ENCODE results near the gene TMPRSS11F.

TMPRSS11F gene

GRCh38 chr4:68079928-68080327, 49.7 kb downstream of the TMPRSS11F start:
- Histone ChIP-seq H3K9me2 (replicated peaks; ENCODE audit: insufficient read depth, low read length) (no peaks in the 10 kb centered on the region), H3K79me2 (ENCODE audit: insufficient read depth, low read length) (no peaks in the 10 kb centered on the region), H3K27ac (ENCODE audit: low read depth, low read length) (no peak overlapping the region), H3K4me2 (ENCODE audit: low read depth, low read length, poor library complexity, severe bottlenecking) (no peak overlapping the region), H2AFZ (ENCODE audit: low read depth, low read length, severe bottlenecking) (no peak overlapping the region), H3K36me3 (ENCODE audit: low read length) (no peaks in the 10 kb centered on the region), H3K27me3 (ENCODE audit: low read length) (no peaks in the 10 kb centered on the region), H3K9ac (ENCODE audit: low read length) (no peak overlapping the region), H3K4me3 (ENCODE audit: insufficient read depth, low read length, poor library complexity, severe bottlenecking) (no peak overlapping the region), H4K20me1 (ENCODE audit: low read depth, low read length) (no peaks in the 10 kb centered on the region), H3K9me3 (ENCODE audit: insufficient read depth, low read length) (no peaks in the 10 kb centered on the region), H3F3A (ENCODE audit: insufficient read depth) (no peaks in the 10 kb centered on the region)
- no peak for TF ChIP-seq CTCF (IDR thresholded peaks at IDR 0.05; ENCODE audit: insufficient read depth, low read length, poor library complexity, severe bottlenecking)
- no peak for TF ChIP-seq EZH2phosphoT487 (conservative IDR thresholded peaks at IDR 0.05; ENCODE audit: low read length)

GRCh38 chr4:68077737-68078136, 51.9 kb downstream of the TMPRSS11F start:
- Histone ChIP-seq H2AFZ (ENCODE audit: low read depth, low read length, severe bottlenecking) (no peak overlapping the region), H4K20me1 (ENCODE audit: low read depth, low read length) (no peaks in the 10 kb centered on the region)

GRCh38 chr4:68077301-68077700, 52.4 kb downstream of the TMPRSS11F start:
- Histone ChIP-seq H3K4me2 (ENCODE audit: low read depth, low read length, poor library complexity, severe bottlenecking) (no peak overlapping the region), H3K79me2 (ENCODE audit: insufficient read depth, low read length) (no peaks in the 10 kb centered on the region), H3K9ac (ENCODE audit: low read length) (no peak overlapping the region), H3K36me3 (ENCODE audit: low read length) (no peaks in the 10 kb centered on the region), H3K9me3 (ENCODE audit: insufficient read depth, low read length) (no peaks in the 10 kb centered on the region), H2AFZ (ENCODE audit: low read depth, low read length, severe bottlenecking) (no peak overlapping the region), H3K4me3 (ENCODE audit: insufficient read depth, low read length, poor library complexity, severe bottlenecking) (no peak overlapping the region), H3K9me2 (replicated peaks; ENCODE audit: insufficient read depth, low read length) (no peaks in the 10 kb centered on the region), H4K20me1 (ENCODE audit: low read depth, low read length) (no peaks in the 10 kb centered on the region), H3K27me3 (ENCODE audit: low read length) (no peaks in the 10 kb centered on the region), H3K27ac (ENCODE audit: low read depth, low read length) (no peak overlapping the region), H3F3A (ENCODE audit: insufficient read depth) (no peaks in the 10 kb centered on the region)
- TF ChIP-seq EZH2phosphoT487 (conservative IDR thresholded peaks at IDR 0.05; ENCODE audit: low read length): no peak
- no peak for TF ChIP-seq CTCF (IDR thresholded peaks at IDR 0.05; ENCODE audit: insufficient read depth, low read length, poor library complexity, severe bottlenecking)

More at GRCh38 chr4:68077737-68078136, 51.9 kb downstream of the TMPRSS11F start:
- Histone ChIP-seq H3K79me2 (ENCODE audit: insufficient read depth, low read length) (no peaks in the 10 kb centered on the region), H3K4me3 (ENCODE audit: insufficient read depth, low read length, poor library complexity, severe bottlenecking) (no peak overlapping the region), H3K27ac (ENCODE audit: low read depth, low read length) (no peak overlapping the region), H3K36me3 (ENCODE audit: low read length) (no peaks in the 10 kb centered on the region), H3K4me2 (ENCODE audit: low read depth, low read length, poor library complexity, severe bottlenecking) (no peak overlapping the region), H3K9me3 (ENCODE audit: insufficient read depth, low read length) (no peaks in the 10 kb centered on the region), H3K27me3 (ENCODE audit: low read length) (no peaks in the 10 kb centered on the region), H3K9me2 (replicated peaks; ENCODE audit: insufficient read depth, low read length) (no peaks in the 10 kb centered on the region), H3K9ac (ENCODE audit: low read length) (no peak overlapping the region), H3F3A (ENCODE audit: insufficient read depth) (no peaks in the 10 kb centered on the region)
- no peak for TF ChIP-seq CTCF (IDR thresholded peaks at IDR 0.05; ENCODE audit: insufficient read depth, low read length, poor library complexity, severe bottlenecking)
- TF ChIP-seq EZH2phosphoT487 (conservative IDR thresholded peaks at IDR 0.05; ENCODE audit: low read length): no peak
